Astrocyte (in vitro differentiated cells and primary cell): ENCODE measurements around the gene RRP36. TPM values are rescaled to one million over a fixed set of nuclear protein-coding genes. Genes with fewer than 3 reads are reported as not detected.
A peak's percentile ranks its signal among the peaks of the same experiment; 100 is the strongest.

Experiments used
- DNase-seq: peaks from one replicate; pipeline ENCODE4 v3.0.0-alpha.2; 2010; ENCODE audit warnings: low read depth
- FAIRE-seq: peaks from 2 replicates; lab custom pipeline; 2011; peaks lifted over from hg19 to GRCh38; lab: Jason Lieb, UNC
- H2AFZ ChIP-seq: 2 replicates; pipeline ENCODE4 v1.6.0; 2012; ENCODE audit warnings: low read depth, low read length, inconsistent platforms
- H3K27ac ChIP-seq: 2 replicates; pipeline ENCODE4 v1.5.1; 2011; ENCODE audit warnings: low read depth, low read length, inconsistent platforms
- H3K27me3 ChIP-seq: 2 replicates; pipeline ENCODE4 v1.6.0; 2011; ENCODE audit warnings: low read length, inconsistent platforms; ENCODE audit not compliant: insufficient read depth
- H3K36me3 ChIP-seq: 2 replicates; pipeline ENCODE4 v1.5.1; 2011; ENCODE audit warnings: low read length, inconsistent platforms; ENCODE audit not compliant: insufficient read depth
- H3K4me1 ChIP-seq: 2 replicates; pipeline ENCODE4 v1.5.1; 2011; ENCODE audit warnings: low read length, inconsistent platforms; ENCODE audit not compliant: insufficient read depth
- H3K4me2 ChIP-seq: 2 replicates; pipeline ENCODE4 v1.6.0; 2012; ENCODE audit warnings: low read length, inconsistent platforms
- H3K4me3 ChIP-seq: 2 replicates; pipeline ENCODE4 v1.5.1; 2011; ENCODE audit warnings: low read depth, mild to moderate bottlenecking, low read length, inconsistent platforms; ENCODE audit not compliant: insufficient read depth
- H3K79me2 ChIP-seq: 2 replicates; pipeline ENCODE4 v1.6.0; 2012; ENCODE audit warnings: mild to moderate bottlenecking, low read length, inconsistent platforms; ENCODE audit not compliant: insufficient read depth
- H3K9ac ChIP-seq: 2 replicates; pipeline ENCODE4 v1.6.0; 2012; ENCODE audit warnings: mild to moderate bottlenecking, low read length, inconsistent platforms
- H3K9me3 ChIP-seq: 2 replicates; pipeline ENCODE4 v1.5.1; 2012; ENCODE audit warnings: low read depth, mild to moderate bottlenecking, low read length, inconsistent platforms; ENCODE audit not compliant: insufficient read depth
- H4K20me1 ChIP-seq: 2 replicates; pipeline ENCODE4 v1.6.0; 2012; ENCODE audit warnings: low read length, inconsistent platforms; ENCODE audit not compliant: insufficient read depth
- H3K27ac Mint-ChIP-seq: one replicate; pipeline ENCODE4 v1.8.0; 2021; ENCODE audit warnings: mild to moderate bottlenecking, mixed read lengths; ENCODE audit not compliant: unreplicated experiment
- H3K27me3 Mint-ChIP-seq: one replicate; pipeline ENCODE4 v1.8.0; 2021; ENCODE audit warnings: low read depth, mixed read lengths; ENCODE audit not compliant: unreplicated experiment
- H3K36me3 Mint-ChIP-seq: one replicate; pipeline ENCODE4 v1.8.0; 2021; ENCODE audit warnings: low read depth, mixed read lengths; ENCODE audit not compliant: unreplicated experiment
- H3K4me1 Mint-ChIP-seq: one replicate; pipeline ENCODE4 v1.8.0; 2021; ENCODE audit warnings: low read depth, mixed read lengths; ENCODE audit not compliant: unreplicated experiment
- H3K4me3 Mint-ChIP-seq: one replicate; pipeline ENCODE4 v1.8.0; 2021; ENCODE audit warnings: mild to moderate bottlenecking, moderate library complexity, mixed read lengths; ENCODE audit not compliant: unreplicated experiment
- H3K9me3 Mint-ChIP-seq: one replicate; pipeline ENCODE4 v1.8.0; 2021; ENCODE audit warnings: mild to moderate bottlenecking, mixed read lengths; ENCODE audit not compliant: unreplicated experiment
- CTCF ChIP-seq: IDR thresholded peaks from 2 replicates; pipeline ENCODE4 v1.5.1; 2011; ENCODE audit warnings: low read depth, mild to moderate bottlenecking, inconsistent platforms, low read length, moderate library complexity; ENCODE audit not compliant: insufficient read depth
- EZH2 ChIP-seq: IDR thresholded peaks from 2 replicates; pipeline ENCODE4 v1.6.1; 2012; ENCODE audit warnings: mild to moderate bottlenecking, low read length, inconsistent platforms; ENCODE audit not compliant: insufficient read depth
- total RNA-seq: library from RNA; stranded (reverse); gene quantifications from 2 replicates; pipeline ENCODE4 v1.2.1, GENCODE V29; 2021

The RRP36 gene
- total RNA-seq, 1 donor from 2014 or later: 77.9 TPM

GRCh38 chr6:42981836-42982235, 39.6 kb upstream of the RRP36 start:
- Mint-ChIP-seq H3K9me3 (no peaks in the 10 kb centered on the region), H3K27ac (no peak overlapping the region), H3K4me1 (peaks cover 21% of the 10 kb centered on the region), H3K4me3 (no peak overlapping the region), H3K36me3 (peaks cover 3% of the 10 kb centered on the region), H3K27me3 (no peaks in the 10 kb centered on the region)
- FAIRE-seq (no peak), DNase-seq (no peak)
- Histone ChIP-seq H3K36me3 (no peaks in the 10 kb centered on the region), H3K4me2 (no peak overlapping the region), H2AFZ (peak overlapping the region; percentile 47), H4K20me1 (peaks cover 23% of the 10 kb centered on the region), H3K4me1 (peaks cover 31% of the 10 kb centered on the region), H3K27ac (no peak overlapping the region), H3K4me3 (no peak overlapping the region), H3K79me2 (peaks cover 44% of the 10 kb centered on the region), H3K9me3 (no peaks in the 10 kb centered on the region), H3K9ac (no peak overlapping the region), H3K27me3 (no peaks in the 10 kb centered on the region)
- TF ChIP-seq CTCF: no peak
- no peak for TF ChIP-seq EZH2

DNA sequence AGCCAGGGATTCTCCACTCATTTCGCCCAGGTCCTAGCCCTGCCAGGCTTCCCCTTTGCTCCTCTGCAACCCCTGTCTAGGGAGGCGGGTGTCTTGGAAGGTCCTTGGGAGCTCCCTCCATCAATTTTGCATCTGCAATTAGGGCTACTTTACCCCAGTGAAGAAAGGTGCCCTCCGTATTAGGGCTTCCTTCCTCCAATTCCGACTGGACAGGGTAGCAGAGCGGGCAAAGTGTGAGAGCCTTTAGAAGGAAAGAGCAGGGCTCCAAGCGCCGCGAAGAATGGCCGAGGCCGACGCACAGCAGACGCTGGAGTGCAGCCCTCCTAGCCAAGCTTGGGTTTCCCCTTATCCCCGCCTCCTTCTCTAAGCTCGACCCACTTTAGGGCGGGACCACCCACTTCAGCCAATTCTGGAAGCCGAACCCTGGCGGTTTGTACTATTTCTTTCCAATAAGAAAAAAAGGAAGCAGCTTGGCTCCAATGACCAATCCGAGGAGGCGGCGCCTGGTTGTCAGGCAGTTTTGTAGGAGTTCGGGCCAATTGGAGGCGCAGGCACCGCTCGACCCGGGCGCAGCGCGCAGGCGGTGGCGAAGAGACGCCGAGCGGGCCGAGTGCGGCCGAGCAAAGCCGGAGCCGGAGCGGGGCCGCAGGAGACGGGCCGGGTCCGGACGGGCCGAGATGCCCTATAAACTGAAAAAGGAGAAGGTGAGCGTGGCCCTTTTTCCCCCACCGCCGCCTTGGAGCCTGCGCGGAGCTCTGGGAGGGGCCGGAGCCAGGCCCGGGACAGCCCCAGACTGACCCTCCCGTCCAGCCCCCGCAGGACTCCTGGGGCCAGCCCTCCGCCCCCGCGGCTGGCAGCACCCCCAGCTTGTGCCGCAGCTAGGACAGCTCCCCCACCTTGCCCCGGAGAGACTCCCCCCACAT, 37.2 kb upstream of the RRP36 start, which contains the start of gene PPP2R5D:
TSS of gene PPP2R5D (plus strand) at position 570 of the 923 bp plus-strand sequence. CDS start at position 678, 108 bp downstream.
- Histone ChIP-seq H3K4me1 (peaks cover 27% of the 10 kb centered on the region), H3K79me2 (peaks cover 43% of the 10 kb centered on the region), H3K9me3 (no peaks in the 10 kb centered on the region), H3K9ac (peak within 1 kb of the TSS; percentile 86), H3K4me2 (peak within 1 kb of the TSS; percentile 97), H3K36me3 (no peaks in the 10 kb centered on the region), H3K27me3 (no peaks in the 10 kb centered on the region), H2AFZ (peak within 1 kb of the TSS; percentile 76), H3K4me3 (peak within 1 kb of the TSS; percentile 73), H3K27ac (peak within 1 kb of the TSS; percentile 52), H4K20me1 (peaks cover 42% of the 10 kb centered on the region)
- DNase-seq (peak; percentile 97), FAIRE-seq (no peak)
- H3K4me3 Mint-ChIP-seq: peak within 1 kb of the TSS; percentile 88
- H3K9me3 Mint-ChIP-seq: no peaks in the 10 kb centered on the region
- TF ChIP-seq CTCF (no peak), EZH2 (no peak)
- no peaks in the 10 kb centered on the region for H3K27me3 Mint-ChIP-seq
- peaks cover 31% of the 10 kb centered on the region for H3K4me1 Mint-ChIP-seq
- H3K27ac Mint-ChIP-seq: no peak within 1 kb of the TSS
- peaks cover 6% of the 10 kb centered on the region for H3K36me3 Mint-ChIP-seq
